Measurements from ENCODE around the gene SORL1-AS1.
A peak's percentile ranks its signal among the peaks of the same experiment; 100 is the strongest.

SORL1-AS1 gene

DNA sequence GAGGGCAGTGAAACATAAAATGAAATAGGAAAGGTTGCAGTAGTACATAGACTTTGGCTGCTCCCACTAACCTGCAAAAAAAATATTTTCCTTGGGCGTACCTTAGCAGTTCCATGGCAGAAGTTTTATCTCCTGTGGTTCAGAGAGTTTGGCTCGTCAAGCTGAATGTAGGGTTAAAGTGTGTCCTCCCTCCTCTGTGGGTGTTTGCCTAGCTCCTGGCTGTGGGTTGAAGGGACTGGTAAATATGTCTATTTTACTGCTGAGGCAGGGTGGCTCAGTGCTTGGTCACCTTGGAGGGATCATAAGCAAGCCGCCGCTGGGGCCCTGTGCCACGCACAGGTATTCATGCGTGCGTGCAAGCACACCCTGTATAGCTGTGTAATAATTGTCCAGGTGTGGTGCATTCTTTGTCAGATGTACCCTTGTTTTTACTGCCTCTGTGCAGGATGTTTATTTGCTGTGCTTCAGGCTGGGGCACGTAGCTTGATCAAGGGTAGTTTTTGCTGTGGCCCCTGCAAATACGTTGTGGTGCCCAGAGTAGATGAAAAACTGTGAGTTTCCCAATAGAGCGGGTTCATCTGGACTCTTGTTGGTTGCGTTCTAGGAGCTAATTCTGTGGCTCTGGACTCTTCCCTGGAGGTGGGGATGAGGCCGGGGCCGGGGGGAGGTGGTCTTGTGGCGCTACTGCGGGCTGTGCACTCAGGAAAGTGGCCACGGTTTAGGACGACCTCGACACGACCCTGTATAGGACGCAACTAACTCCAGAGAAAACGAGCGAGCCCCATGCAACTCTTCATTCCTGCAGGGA, 1.4 kb downstream of the SORL1-AS1 start:
- no peak for DNase-seq

DNA sequence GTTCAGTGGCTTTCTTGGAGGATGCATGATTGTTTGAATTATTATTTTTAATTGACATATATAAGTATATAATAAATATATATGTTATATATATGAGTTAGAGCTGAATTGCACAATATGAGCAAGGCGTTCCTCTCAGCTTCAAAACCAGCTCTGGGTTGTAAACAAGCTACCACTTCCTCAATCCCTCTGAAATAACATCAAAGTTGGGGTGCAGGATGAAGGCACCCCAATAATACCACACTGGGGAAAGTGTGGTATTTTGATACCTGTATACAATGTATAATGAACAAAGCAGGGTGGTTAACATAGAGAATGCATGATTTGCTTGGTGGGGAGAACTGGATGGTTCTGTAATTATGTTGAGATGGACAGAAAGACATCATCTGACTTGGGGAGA, 2.4 kb downstream of the SORL1-AS1 start:
- DNase-seq = no peak

DNA sequence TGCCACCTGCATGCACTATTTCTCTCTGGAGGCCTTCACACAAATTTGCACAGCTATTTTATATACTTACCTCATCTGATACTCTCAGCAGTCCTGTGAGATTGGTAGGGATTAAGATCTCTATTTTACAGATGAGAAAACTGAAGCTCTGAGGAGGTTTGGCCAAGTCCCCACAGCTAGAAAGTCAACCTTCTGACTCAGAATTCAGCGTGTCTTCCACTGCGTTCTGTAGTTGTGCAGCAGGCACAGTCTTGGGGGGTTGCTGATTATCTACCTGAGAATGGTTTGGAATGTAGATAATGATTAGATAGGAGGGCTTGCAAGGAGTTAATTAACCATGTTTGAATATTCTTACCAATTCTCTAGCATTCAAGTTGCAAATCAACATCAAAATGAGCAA, 3.1 kb downstream of the SORL1-AS1 start:
- no peak for DNase-seq

DNA sequence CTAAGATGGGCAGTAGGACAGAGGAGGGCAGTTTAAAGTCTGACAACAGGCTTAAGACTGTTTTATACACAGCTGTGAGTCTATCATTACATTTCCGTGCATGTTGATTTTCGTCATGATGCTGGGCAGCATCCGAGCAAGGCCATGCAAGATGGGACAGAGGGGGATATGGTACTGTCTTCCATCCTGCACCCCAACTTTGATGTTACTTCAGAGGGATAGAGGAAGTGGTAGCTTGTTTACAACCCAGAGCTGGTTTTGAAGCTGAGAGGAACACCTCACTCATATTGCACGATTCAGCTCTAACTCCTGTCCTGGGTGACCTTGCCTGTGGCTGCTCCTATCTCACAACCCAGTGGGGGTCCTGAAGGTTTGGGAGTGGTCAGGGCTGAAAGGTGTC, 3.6 kb downstream of the SORL1-AS1 start:
- no peak for DNase-seq

DNA sequence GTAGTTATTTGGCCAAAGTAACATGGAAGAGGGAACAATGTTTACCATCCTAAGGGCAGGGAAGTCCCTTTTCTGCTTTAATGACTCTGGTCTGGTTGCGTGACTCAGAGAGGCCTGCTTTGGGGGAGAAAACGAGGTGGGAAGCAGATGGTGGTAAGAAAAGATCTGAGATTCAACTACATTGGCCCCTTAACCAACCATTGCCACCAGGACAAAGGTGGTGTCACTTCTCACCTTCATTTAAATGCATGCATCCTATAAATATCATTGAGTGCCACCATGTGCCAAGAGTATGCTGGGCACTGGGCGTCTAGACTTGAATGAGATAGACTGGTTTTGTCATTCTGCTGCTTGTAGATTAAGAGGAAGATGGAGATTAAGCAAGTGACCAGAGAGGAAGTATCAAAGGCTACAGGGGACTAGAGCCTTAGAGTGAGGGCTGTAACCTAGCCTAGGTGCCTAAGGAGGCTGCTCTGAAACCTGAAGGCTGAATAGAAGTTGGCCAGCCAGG, 4.3 kb downstream of the SORL1-AS1 start:
- DNase-seq = no peak

DNA sequence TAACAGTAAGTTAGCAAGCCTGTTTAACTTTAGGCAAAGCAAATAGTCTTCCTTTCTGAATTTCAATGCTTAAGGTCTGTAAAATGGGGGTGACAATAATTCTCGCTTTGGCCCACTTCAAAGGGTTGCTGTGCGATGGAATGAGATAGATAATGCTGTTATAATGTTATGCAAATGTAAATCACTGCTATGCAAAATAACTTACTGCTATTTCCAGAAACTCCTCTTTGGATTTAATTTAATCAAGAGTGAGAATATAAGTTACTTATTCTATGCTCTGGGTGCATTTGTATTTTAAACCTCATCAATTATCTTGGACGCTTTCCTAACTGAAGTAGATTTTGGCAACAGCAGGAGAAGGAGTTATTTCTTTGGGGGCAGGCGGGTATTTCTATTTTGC, 4.8 kb downstream of the SORL1-AS1 start:
- no peak for DNase-seq

DNA sequence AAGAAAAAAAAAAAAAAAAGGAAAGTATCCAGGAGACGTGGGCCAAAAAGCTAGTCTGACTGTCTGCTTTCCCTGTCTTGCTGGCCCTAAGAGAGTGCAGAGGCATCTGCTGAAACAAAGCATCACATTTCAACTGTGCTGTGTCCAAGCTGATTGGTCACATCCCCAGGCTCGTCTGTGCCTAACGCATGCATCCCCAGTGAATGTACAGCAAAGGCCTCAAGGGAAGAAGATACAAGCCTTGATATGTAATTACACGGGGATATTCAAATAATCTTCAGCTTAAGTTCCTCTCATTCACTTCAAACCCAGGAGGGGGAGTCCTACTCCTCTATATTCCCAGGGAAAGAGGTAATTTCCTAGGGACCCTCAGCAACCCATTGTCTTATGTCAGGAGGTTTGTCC, 6.0 kb downstream of the SORL1-AS1 start:
- DNase-seq = peak in 1 of 2 experiments; percentile 43

DNA sequence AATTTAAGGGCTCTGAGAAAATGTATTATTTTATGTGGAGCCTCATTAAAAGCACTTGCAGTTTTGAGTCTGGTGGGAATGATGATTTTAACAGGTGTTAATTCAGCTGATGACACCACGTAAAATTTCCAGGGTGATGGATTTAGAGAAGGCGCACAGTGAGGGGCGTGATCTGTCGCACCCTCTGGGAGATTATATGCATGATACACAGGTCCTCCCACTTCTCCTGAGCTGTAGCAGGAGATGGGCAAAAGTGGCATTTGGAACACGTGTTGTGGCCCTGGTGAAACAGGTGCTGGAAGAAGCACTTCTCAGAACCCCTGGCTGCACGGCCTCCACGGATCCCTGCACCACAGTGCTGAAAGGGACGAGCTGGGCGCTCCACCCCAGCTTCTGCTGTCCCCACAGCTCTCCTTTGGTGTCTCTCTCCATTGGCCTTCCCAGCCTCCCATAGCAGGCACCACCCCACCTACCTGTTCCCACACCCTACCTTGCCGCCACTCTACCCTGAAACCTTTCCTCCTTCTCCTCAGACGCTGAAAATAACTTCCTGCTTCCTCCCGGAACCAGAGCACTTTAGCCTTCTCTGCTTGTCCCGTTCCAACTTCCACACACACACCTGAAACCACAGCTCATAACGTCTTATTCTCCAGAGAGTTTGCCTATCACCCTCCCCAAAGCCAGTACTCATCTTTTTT, 7.5 kb downstream of the SORL1-AS1 start:
- DNase-seq = no peak

DNA sequence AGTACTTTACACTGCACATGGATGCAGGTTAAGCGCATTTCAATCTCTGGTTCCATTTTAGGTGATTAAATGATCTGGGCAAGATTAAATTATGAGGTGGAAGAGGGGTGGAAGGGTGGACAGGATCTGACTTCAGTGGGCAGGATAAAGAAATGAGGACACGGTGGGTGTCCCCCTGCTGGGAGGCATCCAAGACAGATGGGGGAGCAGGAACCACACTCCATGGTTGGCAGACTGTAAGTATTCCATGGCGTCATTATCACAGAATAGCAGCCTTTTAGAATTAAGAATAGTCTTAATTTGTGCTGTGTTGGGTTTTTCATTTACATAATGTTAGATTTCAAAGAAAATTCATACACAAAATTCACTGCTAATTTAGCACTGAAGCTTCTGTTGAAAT, 8.2 kb downstream of the SORL1-AS1 start:
- no peak for DNase-seq

DNA sequence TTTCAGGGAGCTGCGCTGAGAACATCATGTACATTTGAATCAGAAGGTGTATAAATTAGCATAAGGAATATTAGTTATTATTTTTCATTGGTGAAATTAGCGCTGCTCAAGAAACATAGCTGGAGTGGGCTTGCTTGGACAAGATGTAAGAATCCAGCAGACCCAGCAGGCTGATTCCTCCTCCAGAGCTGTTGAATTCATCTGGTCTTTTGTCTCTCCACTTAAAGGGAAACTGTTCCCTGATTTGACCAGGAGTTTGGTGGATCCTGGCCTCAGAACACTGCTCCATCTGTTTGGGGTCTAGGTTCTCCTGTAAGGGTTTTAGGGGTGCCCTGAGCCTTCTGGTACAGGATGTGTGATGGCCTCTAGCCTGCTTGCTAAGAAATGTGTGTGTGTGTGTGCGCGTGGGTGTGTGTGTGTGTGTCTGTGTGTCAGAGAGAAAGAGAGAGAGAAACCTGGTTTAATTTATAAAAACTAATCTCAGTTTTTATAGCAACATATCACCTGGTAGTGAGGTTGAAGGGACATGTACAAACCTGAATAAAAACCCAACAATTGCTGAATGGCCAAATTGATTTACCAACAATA, 9.0 kb downstream of the SORL1-AS1 start:
- DNase-seq = no peak

DNA sequence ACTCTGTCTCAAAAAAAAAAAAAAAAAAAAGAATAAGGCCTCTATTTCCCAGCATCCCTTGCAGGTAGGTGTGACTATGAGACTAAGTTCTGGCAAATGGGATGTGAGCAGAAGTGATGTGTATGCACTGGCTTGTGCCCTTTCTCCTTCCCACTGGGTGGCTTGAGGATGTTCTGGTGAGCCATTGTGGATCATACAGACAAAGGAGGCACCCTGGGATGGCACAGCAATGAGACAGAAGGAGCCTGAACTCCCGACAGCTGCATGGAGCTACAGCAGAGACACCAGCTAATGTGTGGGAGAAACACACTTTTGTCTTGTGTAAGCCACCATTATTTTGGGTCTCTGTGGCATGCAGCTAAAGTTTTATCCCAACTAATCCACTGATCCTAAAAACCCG, 11.2 kb downstream of the SORL1-AS1 start:
- DNase-seq = no peak

DNA sequence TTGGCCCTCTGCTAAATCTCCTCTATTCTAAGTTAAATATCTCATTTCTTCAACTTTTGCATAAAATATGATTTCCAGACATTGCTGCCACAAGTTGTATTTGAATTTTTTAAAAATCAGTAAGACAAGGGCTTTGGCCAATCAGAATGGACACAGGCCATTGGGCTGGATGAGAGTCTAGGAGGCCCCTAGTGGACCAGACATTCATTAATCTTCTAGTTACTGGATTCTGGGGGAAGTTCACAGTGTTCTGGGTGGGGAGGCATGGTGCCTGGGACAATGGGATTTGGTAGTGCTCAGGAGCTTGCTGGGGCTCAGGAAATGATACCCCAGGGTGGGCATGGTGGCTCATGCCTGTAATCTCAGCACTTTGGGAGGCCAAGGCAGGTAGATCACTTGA, 13.0 kb downstream of the SORL1-AS1 start:
- no peak for DNase-seq

DNA sequence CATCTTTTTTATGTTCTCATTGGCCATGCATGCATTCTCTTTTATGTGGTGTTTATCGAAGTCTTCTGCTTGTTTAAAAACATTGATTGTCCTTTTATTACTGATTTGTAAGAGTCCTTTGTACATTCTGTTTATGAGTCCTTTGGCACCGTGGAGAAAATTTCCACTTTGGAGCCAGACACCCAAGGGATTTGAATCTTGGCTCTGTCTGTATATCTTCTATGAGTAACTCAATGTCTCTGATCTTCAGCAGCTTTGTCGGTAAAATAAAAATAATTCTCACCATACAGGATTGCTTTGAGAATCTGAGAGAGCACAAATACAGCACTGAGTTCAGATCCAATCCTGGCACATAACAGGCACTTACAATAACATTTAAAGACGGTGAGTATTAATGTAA, 13.4 kb downstream of the SORL1-AS1 start:
- DNase-seq = no peak

DNA sequence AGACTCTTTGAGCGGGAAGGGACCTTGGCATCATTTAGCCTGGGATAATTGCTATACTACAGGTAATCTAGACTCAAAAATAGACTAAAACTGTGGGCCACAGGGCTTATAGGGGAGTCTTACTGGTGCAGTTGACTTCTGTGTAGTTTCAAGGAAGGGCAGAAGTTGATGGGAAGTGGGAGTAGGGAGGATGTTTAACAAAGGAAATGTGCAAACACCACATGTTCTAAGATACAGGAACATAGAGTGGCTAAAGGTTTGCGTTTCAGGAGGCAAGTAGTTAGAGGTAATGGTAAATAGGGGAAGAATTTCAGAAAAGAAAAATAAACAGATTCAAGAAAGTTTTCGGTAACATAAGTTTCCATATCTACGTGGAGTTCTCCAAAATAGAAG, 15.1 kb downstream of the SORL1-AS1 start:
- no peak for DNase-seq

DNA sequence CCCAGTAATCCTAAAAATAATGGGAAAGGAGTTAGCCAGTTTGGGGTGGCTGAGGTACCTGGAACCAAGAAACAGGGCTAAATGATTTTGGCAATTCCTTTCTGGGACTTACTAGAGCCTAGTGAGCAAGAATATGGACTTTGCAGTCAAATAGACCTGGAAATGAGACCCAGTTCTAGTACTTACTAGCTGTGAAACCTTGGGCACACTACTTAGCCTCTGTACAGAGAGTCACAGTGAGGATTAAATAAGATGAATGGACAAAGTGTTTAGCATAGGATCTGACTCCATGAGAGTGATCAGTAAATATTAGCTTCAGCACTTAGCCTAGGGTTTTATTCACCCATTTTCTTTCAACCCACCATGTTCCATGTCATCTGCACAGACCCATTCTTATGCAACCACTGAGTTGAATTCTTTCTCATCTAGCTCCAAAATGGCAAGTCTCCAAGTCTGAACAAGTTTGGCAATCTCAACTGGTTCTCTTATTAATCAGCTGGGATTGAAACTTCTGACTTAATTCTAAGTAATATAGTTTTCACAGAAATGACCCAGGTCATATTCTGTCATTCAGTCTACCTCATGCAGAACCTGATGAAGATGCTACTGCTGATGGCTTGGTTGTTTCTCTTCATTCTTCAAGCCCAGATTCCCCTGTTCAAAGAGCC, 15.6 kb downstream of the SORL1-AS1 start:
- DNase-seq = no peak

DNA sequence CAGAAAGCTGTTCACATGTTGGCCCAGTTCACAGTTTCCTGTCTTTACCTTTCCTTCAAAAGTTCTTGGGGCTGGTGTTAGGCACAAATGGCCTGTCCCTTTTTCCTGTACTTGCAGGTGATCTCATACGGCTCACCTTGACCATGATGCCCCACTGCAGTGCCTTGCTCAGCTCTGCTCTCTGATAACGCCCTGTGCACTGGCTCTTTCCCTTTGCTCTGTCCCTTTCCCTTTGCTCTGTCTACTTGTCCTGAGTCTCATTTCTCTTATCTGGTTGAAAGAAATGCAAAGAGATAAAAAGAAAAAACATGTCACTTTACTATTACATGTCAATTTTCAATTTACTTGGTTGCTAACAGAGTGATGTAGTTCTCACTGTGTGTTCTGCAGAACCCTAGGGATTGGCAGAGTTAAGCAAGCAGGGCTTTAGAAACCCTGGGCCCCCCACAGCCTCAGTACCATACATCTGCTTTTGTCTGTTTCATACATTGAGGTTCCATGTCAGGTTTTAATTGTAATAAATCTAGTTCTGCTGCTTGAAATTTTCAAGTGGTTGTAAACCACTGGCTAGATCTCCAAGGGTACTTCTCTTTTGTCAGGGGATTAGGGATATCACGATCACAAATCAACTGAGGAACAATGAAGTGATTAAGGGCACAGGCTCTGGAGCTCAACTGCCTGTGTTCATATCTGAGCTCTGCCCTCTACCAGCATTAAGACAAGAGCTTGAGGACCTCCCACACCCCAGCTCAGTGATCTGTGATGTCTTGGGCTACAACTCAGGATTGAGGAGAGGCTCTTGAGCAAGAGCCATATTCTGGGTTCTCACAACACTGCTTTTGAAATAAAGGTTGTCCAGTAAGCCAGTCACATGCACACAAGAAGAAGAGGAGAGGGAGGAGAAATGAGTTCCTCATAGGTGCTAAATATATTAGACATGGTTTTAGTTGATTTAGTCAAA, 16.9 kb downstream of the SORL1-AS1 start:
- DNase-seq = peak; percentile 29 to 45

DNA sequence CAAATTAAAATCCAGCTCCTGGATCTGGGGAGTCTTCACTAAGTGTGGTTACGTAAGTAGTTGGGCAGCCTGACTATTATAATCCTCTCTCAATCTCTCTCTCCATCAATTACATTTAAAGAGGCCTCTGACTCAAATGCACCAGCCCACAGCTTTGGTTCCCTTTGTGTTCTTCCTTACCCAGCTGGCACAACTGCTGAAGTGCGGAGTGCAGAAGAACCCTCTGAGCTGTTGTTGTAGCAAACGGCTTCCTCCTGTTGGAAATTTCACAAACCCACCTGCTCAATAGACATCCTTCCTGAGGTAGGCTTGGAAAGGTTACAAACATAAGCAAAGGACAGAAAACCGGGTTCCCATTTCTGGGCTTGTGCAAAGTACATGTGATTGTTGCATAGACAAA, 17.6 kb downstream of the SORL1-AS1 start:
- peak; percentile 18 to 20 for DNase-seq

DNA sequence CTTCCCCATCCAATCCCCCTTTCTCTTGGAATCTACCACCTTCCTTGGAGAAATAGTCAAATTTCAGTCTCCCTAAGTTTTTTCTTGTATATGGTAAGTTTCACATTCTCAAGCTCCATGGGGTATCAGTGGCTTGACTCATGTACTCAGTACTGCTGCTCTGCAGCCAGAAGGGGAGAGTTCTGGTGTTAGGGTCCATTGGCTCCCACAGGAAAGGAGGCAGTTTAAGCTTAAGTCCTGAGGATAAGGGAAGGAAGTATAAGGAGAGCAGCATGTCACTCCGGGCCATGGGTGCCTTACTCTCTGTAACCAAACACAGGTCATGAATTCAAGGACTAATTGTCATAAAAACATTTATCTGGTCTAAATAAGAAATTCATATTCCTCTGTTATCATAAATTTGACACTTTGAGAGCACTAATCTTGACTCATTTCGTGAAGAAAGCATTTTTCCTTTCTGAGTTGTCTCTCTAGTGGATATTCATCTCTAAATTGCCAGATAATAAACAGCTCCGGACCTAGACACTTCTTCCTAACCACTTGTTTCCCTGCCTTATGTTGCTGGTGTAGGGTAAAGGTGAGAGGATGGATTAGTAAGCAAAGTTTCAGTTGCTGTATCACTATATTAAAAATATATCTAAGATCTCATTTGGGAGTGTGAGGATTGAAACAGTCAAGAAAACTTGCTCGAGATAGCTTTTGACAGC, 20.8 kb downstream of the SORL1-AS1 start:
- DNase-seq = no peak

DNA sequence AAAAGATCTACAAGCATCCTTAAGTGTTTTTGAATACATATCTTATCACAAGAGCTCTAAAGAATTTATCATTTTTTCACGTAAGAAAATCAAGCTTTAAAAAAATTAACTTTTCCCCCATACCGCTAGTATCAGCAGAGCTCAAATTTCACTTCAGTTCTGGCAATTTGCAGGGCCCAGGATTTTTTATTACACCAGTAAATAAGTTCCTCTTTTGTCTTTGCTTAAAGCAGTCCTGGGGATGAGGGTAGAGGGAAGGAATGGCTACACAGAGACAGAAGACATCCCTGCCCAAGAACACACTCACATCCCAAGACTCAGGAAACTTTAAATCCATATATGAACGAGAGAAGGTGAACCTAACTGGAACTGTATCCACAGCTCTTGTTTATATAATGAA, 23.2 kb downstream of the SORL1-AS1 start:
- no peak for DNase-seq

DNA sequence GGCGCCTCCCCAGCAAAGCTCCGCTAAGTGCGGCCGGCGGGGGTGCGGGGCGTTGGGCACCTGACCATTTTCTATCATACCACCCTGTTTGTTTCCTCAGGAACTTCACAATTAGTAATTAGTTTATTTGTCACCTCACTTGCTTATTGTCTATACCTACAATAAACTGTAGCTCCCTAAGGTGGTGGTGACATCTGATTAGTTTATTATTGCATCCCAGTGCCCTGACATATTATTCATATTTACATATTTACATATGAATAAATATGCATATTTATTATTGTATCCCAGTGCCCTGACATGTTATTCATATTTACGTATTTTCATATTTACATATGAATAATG, 25.4 kb downstream of the SORL1-AS1 start:
- DNase-seq = no peak

Data from NCI-H187 (cell line).